Measurements from ENCODE around the gene SLC25A51.

DNA sequence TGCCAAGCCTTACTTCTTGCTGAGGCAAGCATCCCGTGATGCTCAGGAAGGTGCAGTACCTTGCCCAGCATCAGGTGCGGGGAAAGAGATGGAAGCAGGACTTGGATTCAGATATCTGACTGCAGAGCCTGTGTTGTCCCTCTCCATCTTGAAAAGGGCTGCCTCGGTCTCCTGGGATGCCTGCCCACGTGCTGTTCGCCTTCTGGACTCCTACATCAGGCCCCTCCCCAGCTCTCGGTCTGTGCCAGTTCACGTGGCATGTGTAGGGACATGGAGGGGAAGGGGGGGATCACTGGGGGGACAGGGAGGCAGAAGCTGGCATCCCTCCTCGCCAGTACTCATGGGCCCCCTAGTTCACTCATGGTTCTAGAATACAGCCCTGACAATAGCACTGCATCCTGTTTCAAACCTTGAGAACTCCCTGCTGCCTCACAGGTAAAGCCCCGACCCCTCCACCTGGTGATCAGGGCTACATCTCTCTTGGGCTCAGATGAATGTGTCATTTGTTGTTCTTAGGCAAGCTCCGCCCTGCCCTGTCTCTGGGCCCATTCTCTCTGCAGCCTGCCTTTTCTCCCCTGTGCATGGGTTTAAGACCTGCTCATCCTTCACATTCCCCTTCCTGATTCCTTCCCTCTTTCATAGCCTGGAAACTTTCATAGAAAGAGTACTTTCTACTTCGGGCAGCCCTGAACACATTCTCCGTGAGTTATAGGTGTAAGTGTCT lies 38.9 kb upstream of the SLC25A51 start:
- TF ChIP-seq, protein P1, sequence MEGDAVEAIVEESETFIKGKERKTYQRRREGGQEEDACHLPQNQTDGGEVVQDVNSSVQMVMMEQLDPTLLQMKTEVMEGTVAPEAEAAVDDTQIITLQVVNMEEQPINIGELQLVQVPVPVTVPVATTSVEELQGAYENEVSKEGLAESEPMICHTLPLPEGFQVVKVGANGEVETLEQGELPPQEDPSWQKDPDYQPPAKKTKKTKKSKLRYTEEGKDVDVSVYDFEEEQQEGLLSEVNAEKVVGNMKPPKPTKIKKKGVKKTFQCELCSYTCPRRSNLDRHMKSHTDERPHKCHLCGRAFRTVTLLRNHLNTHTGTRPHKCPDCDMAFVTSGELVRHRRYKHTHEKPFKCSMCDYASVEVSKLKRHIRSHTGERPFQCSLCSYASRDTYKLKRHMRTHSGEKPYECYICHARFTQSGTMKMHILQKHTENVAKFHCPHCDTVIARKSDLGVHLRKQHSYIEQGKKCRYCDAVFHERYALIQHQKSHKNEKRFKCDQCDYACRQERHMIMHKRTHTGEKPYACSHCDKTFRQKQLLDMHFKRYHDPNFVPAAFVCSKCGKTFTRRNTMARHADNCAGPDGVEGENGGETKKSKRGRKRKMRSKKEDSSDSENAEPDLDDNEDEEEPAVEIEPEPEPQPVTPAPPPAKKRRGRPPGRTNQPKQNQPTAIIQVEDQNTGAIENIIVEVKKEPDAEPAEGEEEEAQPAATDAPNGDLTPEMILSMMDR (IDR thresholded peaks at IDR 0.05; ENCODE audit: insufficient read depth, low read length, poor library complexity, severe bottlenecking): no peak
- no peak for TF ChIP-seq EZH2phosphoT487 (conservative IDR thresholded peaks at IDR 0.05; ENCODE audit: low read length)

All from SU-DHL-6 (cell line).